PFSK-1 (cell line): ENCODE results near the gene ALDH9A1.

Source experiments
- POLR2AphosphoS5 ChIP-seq: IDR thresholded peaks from 2 replicates; pipeline ENCODE4 v1.6.1; 2012; ENCODE audit warnings: low read depth, mild to moderate bottlenecking, control low read depth, low read length, moderate library complexity
- REST ChIP-seq, 2 experiments: IDR thresholded peaks; 2 replicates each; pipeline versions ENCODE4 v1.6.1 to v1.8.0; 2011 to 2012; ENCODE audit warnings: low read depth in 2 of 2, low read length in 2 of 2, control low read depth in 1 of 2, inconsistent platforms in 1 of 2, mild to moderate bottlenecking in 1 of 2, moderate library complexity in 1 of 2; ENCODE audit not compliant: insufficient read depth in 1 of 2

GRCh38 chr1:165698761-165699052 lies 345 bp upstream of the ALDH9A1 start:
- TF ChIP-seq POLR2AphosphoS5, result peak; percentile 81
- TF ChIP-seq REST (IDR thresholded peaks at IDR 0.05; ENCODE audit: insufficient read depth in 1 of 2, low read depth in 2 of 2, low read length in 2 of 2), result no peak
